GM23248 (cell line): ENCODE measurements around the gene WFS1. TPM values are rescaled to one million over a fixed set of nuclear protein-coding genes. Genes with fewer than 3 reads are reported as not detected.

Experiments used
- DNase-seq: peaks from one replicate; pipeline ENCODE4 v3.0.0-alpha.2; 2015
- H2AFZ ChIP-seq: fragments of 200-600 bp; sonication (generic); 2 replicates; pipeline ENCODE4 v1.6.1; 2016; ENCODE audit warnings: antibody characterized with exemption
- H3F3A ChIP-seq: fragments of 200-600 bp; sonication (generic); 2 replicates; pipeline ENCODE4 v1.6.1; 2016; ENCODE audit warnings: mild to moderate bottlenecking, antibody characterized with exemption, mixed run types; ENCODE audit not compliant: insufficient read depth
- H3K27ac ChIP-seq: fragments of 200-600 bp; sonication (generic); 2 replicates; pipeline ENCODE4 v1.5.1; 2016; ENCODE audit warnings: mild to moderate bottlenecking
- H3K27me3 ChIP-seq: fragments of 200-600 bp; sonication (generic); replicated peaks from 2 replicates; pipeline ENCODE4 v1.6.1; 2016; ENCODE audit warnings: mild to moderate bottlenecking; ENCODE audit not compliant: insufficient read depth
- H3K36me3 ChIP-seq: fragments of 200-600 bp; sonication (generic); 2 replicates; pipeline ENCODE4 v1.6.1; 2016; ENCODE audit warnings: low read depth, mild to moderate bottlenecking
- H3K4me1 ChIP-seq: fragments of 200-600 bp; sonication (generic); 2 replicates; pipeline ENCODE4 v1.6.1; 2016; ENCODE audit warnings: mild to moderate bottlenecking; ENCODE audit not compliant: insufficient read depth
- H3K4me2 ChIP-seq: fragments of 200-600 bp; sonication (generic); one replicate; pipeline ENCODE4 v1.6.1; 2016; ENCODE audit warnings: mild to moderate bottlenecking; ENCODE audit not compliant: unreplicated experiment
- H3K4me3 ChIP-seq: fragments of 200-600 bp; sonication (generic); 2 replicates; pipeline ENCODE4 v1.5.1; 2016; ENCODE audit warnings: mild to moderate bottlenecking
- H3K79me2 ChIP-seq: fragments of 200-600 bp; sonication (generic); 2 replicates; pipeline ENCODE4 v1.6.1; 2016; ENCODE audit warnings: mild to moderate bottlenecking; ENCODE audit not compliant: insufficient read depth
- H3K9ac ChIP-seq: fragments of 200-600 bp; sonication (generic); 2 replicates; pipeline ENCODE4 v1.6.1; 2016; ENCODE audit warnings: mild to moderate bottlenecking
- H3K9me2 ChIP-seq: fragments of 200-600 bp; sonication (generic); 2 replicates; pipeline ENCODE4 v1.6.1; 2016; ENCODE audit warnings: mixed run types, mild to moderate bottlenecking, moderate library complexity; ENCODE audit not compliant: insufficient read depth
- H3K9me3 ChIP-seq: fragments of 200-600 bp; sonication (generic); one replicate; pipeline ENCODE4 v1.6.1; 2017; ENCODE audit warnings: low read depth
- H4K20me1 ChIP-seq: fragments of 200-600 bp; sonication (generic); 2 replicates; pipeline ENCODE4 v1.6.0; 2016; ENCODE audit not compliant: insufficient read depth
- EZH2 ChIP-seq: fragments of 200-600 bp; sonication (generic); IDR thresholded peaks from 2 replicates; pipeline ENCODE4 v1.6.1; 2018; ENCODE audit warnings: antibody characterized with exemption, mild to moderate bottlenecking; ENCODE audit not compliant: insufficient read depth, poor library complexity, severe bottlenecking
- EZH2phosphoT487 ChIP-seq: fragments of 200-600 bp; sonication (generic); IDR thresholded peaks from 2 replicates; pipeline ENCODE4 v1.6.1; 2018; ENCODE audit warnings: antibody characterized with exemption, moderate library complexity, mild to moderate bottlenecking, low read depth; ENCODE audit not compliant: insufficient read depth
- WGBS, 2 experiments: methylation state at CpG; one replicate each; pipeline ENCODE4 v1.1.6; 2015 to 2017; ENCODE audit warnings: low lambda C conversion rate in 2 of 2, low coverage in 1 of 2; ENCODE audit errors: missing lambda C conversion rate in 2 of 2; 5-methylcytosine and 5-hydroxymethylcytosine counted together
- in situ Hi-C: fragments of 300-500 bp; cut with MboI; formaldehyde crosslinking; loops from 2 replicates; pipeline ENCODE4 v1.15.0; 2020
- polyA plus RNA-seq: library from polyadenylated mRNA; unstranded; fragments of >200 nt; fragmentation: Nextera tagmentation; extraction: Ambion mirVana; gene quantifications from 2 replicates; pipeline ENCODE4 v1.2.1, GENCODE V29; 2016
- total RNA-seq: library from RNA; depleted of rRNA; stranded (reverse); fragments of >200 nt; shearing (Covaris generic); gene quantifications from 2 replicates; pipeline ENCODE4 v1.2.3, GENCODE V29; 2014

WFS1 gene
- total and polyA plus RNA-seq, 2 experiments from 2014 or later = 24.2 to 24.4 TPM

- Histone ChIP-seq H3K9me2 (no peaks in the 10 kb centered on the region), H4K20me1 (no peaks in the 10 kb centered on the region), H2AFZ (no peak overlapping the region), H3K4me3 (no peak overlapping the region), H3K4me1 (no peaks in the 10 kb centered on the region), H3K9me3 (no peaks in the 10 kb centered on the region), H3K9ac (no peak overlapping the region), H3K79me2 (no peaks in the 10 kb centered on the region), H3K36me3 (no peaks in the 10 kb centered on the region), H3K27me3 (peaks cover 4% of the 10 kb centered on the region; the same call in 1 of the 2 replicates), H3K4me2 (no peak overlapping the region), H3K27ac (no peak overlapping the region), H3F3A (no peaks in the 10 kb centered on the region)
- 36 to 39% methylated on average over 3 of the region's 3 CpGs for WGBS, 2 experiments
- no peak for DNase-seq
- in situ Hi-C loops = no loop called here
- no peak for TF ChIP-seq EZH2
- TF ChIP-seq EZH2phosphoT487 = no peak
Observed at GRCh38 chr4:6230502-6230785, 39.2 kb upstream of the WFS1 start.

DNA sequence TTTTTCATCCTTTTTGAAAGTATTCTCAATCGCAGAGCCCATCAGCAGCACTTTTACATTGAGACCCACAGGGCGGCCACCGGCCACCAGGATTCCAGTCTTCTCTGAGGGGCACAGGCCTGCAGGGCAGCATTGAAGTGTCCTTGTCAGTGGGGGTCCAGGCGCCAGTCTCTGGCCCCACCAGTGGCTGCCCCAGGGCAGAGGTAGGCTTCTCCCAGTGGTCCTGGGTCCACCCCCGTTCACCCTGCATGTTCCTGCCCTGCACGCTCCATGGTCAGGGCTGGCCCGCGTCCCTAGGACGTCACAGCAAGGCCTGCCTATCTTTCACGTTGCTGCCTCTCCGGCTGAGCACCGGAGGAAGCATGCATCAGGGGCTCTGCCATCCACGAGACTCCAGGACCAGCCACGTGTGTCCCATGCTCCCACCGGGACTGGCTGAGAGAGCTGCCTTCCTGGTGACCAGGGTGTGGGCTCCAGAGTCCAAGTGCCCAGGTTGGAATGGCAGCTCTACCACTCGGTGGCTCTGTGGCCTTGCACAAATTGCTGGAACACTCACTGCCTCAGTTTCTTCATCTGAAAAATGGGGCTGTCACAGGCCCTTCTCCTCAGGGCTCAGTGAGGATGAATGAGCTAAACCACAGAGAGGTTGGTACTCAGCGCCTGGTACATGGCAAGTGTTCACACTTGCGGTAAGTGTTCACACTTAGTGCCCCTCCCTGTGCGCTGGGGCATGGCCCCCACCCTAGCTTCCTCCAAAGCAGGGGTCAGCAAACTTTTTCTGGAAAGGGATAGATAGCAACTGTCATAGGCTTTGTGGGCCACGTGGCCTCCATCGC, 38.6 kb upstream of the WFS1 start:
- Histone ChIP-seq H3F3A (no peaks in the 10 kb centered on the region), H3K36me3 (no peaks in the 10 kb centered on the region), H3K27ac (no peak overlapping the region), H2AFZ (no peak overlapping the region), H3K27me3 (peaks cover 4% of the 10 kb centered on the region; the same call in 1 of the 2 replicates), H3K9me3 (no peaks in the 10 kb centered on the region), H4K20me1 (no peaks in the 10 kb centered on the region), H3K9ac (no peak overlapping the region), H3K79me2 (no peaks in the 10 kb centered on the region), H3K4me2 (no peak overlapping the region), H3K4me3 (no peak overlapping the region), H3K4me1 (no peaks in the 10 kb centered on the region), H3K9me2 (no peaks in the 10 kb centered on the region)
- 61 to 62% methylated on average over 21 of the region's 21 CpGs for WGBS, 2 experiments
- DNase-seq = no peak
- TF ChIP-seq EZH2phosphoT487 (no peak), EZH2 (no peak)
- in situ Hi-C loops = no loop called here

DNA sequence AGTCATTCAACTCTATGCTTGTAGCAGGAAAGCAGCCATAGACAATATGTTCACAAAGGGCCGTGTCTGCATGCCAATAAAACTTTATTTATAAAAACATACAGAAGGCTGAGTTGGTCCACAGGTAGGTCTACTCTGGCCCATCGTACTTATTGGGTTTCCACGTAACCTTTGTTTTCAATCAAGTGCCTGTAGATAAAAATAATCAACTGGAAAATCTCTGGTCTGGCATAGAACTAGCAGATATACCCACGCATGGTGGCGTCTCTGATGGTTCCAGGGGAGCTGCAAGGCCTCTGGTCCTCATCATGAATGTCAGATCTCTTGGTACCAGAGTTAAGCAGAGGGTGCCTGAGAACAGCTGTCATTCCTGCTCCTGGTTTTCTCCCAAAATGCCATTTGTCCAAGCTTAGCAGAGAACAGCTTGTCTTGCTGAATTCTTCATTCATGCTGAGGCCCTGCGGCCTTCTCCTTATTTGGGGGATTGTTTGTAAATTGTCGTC, 37.9 kb upstream of the WFS1 start:
- Histone ChIP-seq H3F3A (no peaks in the 10 kb centered on the region), H3K27ac (no peak overlapping the region), H3K4me1 (no peaks in the 10 kb centered on the region), H3K9ac (no peak overlapping the region), H3K27me3 (peaks cover 5% of the 10 kb centered on the region), H3K36me3 (no peaks in the 10 kb centered on the region), H4K20me1 (no peaks in the 10 kb centered on the region), H3K4me2 (no peak overlapping the region), H3K9me3 (no peaks in the 10 kb centered on the region), H2AFZ (no peak overlapping the region), H3K79me2 (no peaks in the 10 kb centered on the region), H3K4me3 (no peak overlapping the region), H3K9me2 (no peaks in the 10 kb centered on the region)
- WGBS, 2 experiments = 36 to 38% methylated on average over 7 of the region's 7 CpGs
- in situ Hi-C loops = no loop called here
- TF ChIP-seq EZH2 (no peak), EZH2phosphoT487 (no peak)
- DNase-seq = no peak

GRCh38 chr4:6232836-6233785, 36.5 kb upstream of the WFS1 start:
- WGBS, 2 experiments = 54 to 60% methylated on average over 30 of the region's 30 CpGs
- TF ChIP-seq EZH2 (no peak), EZH2phosphoT487 (no peak)
- in situ Hi-C loops = no loop called here

More at GRCh38 chr4:6232836-6233785, 36.5 kb upstream of the WFS1 start:
- Histone ChIP-seq H3K9me3 (no peaks in the 10 kb centered on the region), H4K20me1 (no peaks in the 10 kb centered on the region), H3F3A (no peaks in the 10 kb centered on the region), H3K4me3 (no peak overlapping the region), H3K27ac (no peak overlapping the region), H3K79me2 (no peaks in the 10 kb centered on the region), H3K4me2 (no peak overlapping the region), H3K4me1 (no peaks in the 10 kb centered on the region), H3K27me3 (peaks cover 9% of the 10 kb centered on the region), H3K36me3 (no peaks in the 10 kb centered on the region), H3K9me2 (no peaks in the 10 kb centered on the region), H2AFZ (no peak overlapping the region), H3K9ac (no peak overlapping the region)
- no peak for DNase-seq
